Melanocyte of skin (primary cell): ENCODE measurements around the gene ISLR. TPM values are rescaled to one million over a fixed set of nuclear protein-coding genes. Genes with fewer than 3 reads are reported as not detected.

Experiments used
- small RNA-seq, 2 donors: library from RNA; depleted of rRNA; stranded (forward); fragments of <200 nt; gene quantifications; one replicate each; pipeline ENCODE3, GENCODE V24; 2012
- total RNA-seq, 2 donors: library from RNA; depleted of rRNA; stranded (reverse); fragments of >200 nt; gene quantifications; 2 replicates each; pipeline ENCODE4 v1.2.3, GENCODE V29; 2012

Gene ISLR, protein sequence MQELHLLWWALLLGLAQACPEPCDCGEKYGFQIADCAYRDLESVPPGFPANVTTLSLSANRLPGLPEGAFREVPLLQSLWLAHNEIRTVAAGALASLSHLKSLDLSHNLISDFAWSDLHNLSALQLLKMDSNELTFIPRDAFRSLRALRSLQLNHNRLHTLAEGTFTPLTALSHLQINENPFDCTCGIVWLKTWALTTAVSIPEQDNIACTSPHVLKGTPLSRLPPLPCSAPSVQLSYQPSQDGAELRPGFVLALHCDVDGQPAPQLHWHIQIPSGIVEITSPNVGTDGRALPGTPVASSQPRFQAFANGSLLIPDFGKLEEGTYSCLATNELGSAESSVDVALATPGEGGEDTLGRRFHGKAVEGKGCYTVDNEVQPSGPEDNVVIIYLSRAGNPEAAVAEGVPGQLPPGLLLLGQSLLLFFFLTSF
- total RNA-seq: not detected

DNA sequence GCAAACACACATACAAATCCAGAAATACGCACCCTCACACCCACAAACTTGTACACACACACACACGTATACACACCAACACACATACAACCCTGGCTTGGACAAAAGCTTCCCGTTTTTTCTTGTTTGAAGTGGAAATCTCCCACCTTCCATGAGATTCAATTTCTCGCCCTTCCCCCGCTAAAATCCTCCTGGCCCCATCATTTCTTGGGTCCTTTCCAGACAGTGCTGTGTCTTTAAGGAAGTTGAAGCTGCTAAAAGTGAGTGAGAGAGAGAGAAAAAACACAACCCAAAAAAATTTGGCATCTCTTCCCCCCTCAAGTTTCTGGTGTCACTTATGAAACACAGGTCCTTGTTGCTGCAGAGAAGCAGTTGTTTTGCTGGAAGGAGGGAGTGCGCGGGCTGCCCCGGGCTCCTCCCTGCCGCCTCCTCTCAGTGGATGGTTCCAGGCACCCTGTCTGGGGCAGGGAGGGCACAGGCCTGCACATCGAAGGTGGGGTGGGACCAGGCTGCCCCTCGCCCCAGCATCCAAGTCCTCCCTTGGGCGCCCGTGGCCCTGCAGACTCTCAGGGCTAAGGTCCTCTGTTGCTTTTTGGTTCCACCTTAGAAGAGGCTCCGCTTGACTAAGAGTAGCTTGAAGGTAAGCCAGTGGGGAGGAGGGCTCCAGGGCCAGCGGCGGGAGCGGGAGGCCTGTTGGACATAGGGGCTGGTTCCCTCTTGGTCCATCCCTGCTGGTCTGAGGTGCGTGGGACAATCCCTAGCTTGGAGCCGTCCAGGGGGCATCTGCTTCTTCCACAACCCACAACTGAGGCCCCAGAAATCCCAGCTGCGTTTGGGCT lies at the start of gene ISLR:
TSS of gene ISLR (plus strand) at position 331 of the 839 bp plus-strand sequence. CDS start 1,149 bp downstream, outside the sequence.

DNA sequence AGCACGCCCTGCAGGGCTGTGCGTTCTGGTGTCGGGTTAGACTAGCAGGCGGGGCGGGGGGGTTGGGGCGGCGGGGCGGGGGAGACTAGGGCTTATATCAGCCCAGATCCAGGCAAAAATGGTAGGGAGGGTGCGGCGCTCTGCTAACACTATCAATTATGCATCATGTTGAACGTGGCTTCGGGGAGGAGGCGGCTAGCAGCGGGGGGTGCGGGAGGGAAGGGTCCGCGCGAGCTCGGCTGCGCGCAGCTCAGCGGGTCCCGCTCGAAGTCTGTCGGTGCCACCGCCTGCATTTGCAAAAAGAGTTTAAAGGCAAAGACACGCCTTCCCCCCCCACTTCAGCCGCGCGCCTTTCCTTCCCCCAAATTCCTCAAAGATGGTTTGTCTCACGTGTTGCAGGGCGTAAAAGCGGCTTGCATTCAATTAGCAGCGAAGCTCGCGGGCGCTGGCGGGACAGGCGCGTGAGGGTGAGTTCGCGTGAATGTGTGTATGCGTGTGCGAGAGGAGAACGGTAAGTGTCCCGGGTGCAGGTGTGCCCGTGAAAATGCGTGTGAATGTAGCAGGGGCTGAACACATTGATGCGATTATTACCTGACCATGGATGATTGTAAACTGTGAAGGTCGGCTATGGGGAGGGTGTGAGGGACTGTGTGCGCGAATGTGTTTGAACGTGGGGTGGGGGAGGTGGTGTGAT lies 43.2 kb upstream of the ISLR start, which contains the start of gene ISLR2:
TSS of gene ISLR2 (plus strand) at position 432 of the 694 bp plus-strand sequence. CDS start 2,169 bp downstream, outside the sequence.

DNA sequence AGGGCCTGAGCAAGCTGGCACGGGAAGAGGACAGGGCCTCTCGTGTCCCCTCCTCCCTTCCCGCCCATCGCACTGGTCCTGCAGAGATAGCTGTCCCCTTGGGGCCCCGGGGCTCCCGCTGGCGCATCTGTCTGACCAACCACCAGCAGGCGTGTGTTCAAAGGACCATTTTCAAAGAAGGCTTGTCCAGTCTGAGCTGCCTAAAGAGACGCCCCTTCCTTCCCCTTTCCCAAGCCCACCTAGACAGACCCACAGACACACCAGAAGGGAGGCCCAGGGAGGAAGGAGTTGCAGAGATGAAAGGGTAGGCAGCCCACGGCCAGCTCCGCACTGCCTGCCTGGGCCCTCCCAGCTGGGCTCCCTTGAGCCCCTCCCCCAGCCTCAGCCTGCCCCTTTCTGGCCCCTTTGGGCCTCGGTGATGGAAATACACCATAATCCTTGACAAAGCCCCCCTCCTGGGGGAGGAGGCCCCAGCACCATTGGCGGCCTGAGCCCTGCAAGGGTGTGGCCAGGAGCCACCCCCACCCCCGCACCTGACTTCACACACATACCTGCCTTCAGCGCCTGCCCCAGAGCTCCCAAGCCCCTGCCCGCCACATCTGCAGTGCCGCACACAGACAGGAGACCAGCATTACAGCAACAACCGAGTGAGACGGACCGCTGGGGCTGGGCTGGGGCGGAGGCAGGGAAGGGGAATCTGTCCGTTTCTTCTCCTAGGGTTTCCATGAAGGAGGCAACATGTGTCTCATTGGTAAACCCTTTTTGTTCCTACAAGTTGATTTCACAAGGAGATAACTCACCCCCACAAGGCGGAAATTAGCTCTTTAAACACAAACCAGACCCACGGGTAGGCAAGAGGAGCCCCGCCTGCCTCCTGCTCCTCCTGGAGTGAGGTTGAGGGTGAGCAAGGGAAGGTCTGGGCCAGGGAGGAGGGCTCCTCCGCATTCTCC lies 29.2 kb downstream of the ISLR start, which contains the start of gene STRA6:
TSS of gene STRA6 (minus strand) at position 336 of the 950 bp plus-strand sequence. CDS start 520 bp downstream, outside the sequence.

Small RNA genes lying within 50 kb of the gene (small RNA-seq; reads per million reads assigned to genes)
- 0 reads per million in 2 donors for gene RF00017

Other genes with a start within 250 kb of the ISLR start
- 1 to 10 TPM; 1.7 to 4.5 TPM for gene LOXL1, start 247.2 kb upstream of the ISLR start, total RNA-seq
- gene STOML1, start 181.4 kb upstream of the ISLR start, total RNA-seq: 10 to 100 TPM; 11.3 to 16.5 TPM
- gene PML, start 179.0 kb upstream of the ISLR start, total RNA-seq: 100 to 1,000 TPM in 1 of 2 donors, 10 to 100 TPM in 1; 84.7 to 126 TPM
- gene GOLGA6A, start 91.2 kb upstream of the ISLR start, total RNA-seq: under 1 TPM; under 0.01 to 0.67 TPM
- under 1 TPM in 1 of 2 donors, not detected in 1; under 0.01 TPM for gene ISLR2, start 43.1 kb upstream of the ISLR start, total RNA-seq
- gene STRA6, start 29.1 kb downstream of the ISLR start, total RNA-seq: not detected
- gene CCDC33, start 62.6 kb downstream of the ISLR start, total RNA-seq: not detected
- gene CYP11A1, start 193.9 kb downstream of the ISLR start, total RNA-seq: under 1 TPM in 1 of 2 donors, not detected in 1; 0.69 TPM